Ovary (tissue), 3 donors: ENCODE data around the gene ST8SIA2.

Experiments
- POLR2A ChIP-seq: fragments of 450-650 bp; IDR thresholded peaks from one replicate; pipeline ENCODE4 v1.6.1; 2017; ENCODE audit warnings: antibody characterized with exemption, mild to moderate bottlenecking, moderate library complexity
- TF ChIP-seq, protein P1 (sequence below), 3 donors: fragments of 450-650 bp in 2 of 3; fragments of 200-600 bp in 1 of 3; IDR thresholded peaks; one replicate each; pipeline versions ENCODE4 v1.5.1 to v1.8.0; 2016 to 2022; ENCODE audit warnings: antibody characterized with exemption in 3 of 3, mild to moderate bottlenecking in 1 of 3
- donor health status: DM: no; HTN: no; CAD: no.

DNA sequence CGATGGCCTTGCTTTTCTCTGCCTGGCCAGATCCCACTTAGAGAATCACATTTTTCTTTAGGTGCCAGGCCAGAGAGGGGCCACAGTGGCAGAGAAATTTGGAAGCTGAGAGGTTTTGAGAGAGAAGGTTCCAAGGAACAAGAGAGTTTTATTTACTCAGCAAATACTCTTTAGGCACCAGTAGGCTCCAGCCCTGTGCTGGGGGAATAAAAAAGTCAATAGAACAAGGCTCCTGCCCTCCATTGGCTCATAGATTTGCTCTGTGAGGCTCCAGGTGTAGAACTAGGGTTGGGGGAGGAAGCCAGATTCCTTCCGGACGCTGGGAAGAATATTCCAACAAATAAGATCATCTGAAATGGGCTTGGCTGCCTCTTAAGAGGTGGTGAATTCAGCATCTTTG is 59.9 kb downstream of the ST8SIA2 start:
- TF ChIP-seq, protein P1, sequence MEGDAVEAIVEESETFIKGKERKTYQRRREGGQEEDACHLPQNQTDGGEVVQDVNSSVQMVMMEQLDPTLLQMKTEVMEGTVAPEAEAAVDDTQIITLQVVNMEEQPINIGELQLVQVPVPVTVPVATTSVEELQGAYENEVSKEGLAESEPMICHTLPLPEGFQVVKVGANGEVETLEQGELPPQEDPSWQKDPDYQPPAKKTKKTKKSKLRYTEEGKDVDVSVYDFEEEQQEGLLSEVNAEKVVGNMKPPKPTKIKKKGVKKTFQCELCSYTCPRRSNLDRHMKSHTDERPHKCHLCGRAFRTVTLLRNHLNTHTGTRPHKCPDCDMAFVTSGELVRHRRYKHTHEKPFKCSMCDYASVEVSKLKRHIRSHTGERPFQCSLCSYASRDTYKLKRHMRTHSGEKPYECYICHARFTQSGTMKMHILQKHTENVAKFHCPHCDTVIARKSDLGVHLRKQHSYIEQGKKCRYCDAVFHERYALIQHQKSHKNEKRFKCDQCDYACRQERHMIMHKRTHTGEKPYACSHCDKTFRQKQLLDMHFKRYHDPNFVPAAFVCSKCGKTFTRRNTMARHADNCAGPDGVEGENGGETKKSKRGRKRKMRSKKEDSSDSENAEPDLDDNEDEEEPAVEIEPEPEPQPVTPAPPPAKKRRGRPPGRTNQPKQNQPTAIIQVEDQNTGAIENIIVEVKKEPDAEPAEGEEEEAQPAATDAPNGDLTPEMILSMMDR (IDR thresholded peaks at IDR 0.05) = no peak
- TF ChIP-seq POLR2A = no peak
